GM12872 (cell line): Measurements from ENCODE around the gene FHDC1.

Experiments used
- CTCF ChIP-seq: IDR thresholded peaks from 3 replicates; pipeline ENCODE4 v1.5.1; 2011; ENCODE audit warnings: low read depth, mild to moderate bottlenecking, low read length, moderate library complexity; ENCODE audit not compliant: insufficient read depth

The FHDC1 gene

GRCh38 chr4:153001626-153002025, 65.5 kb downstream of the FHDC1 start:
- TF ChIP-seq CTCF: no peak

GRCh38 chr4:153002110-153002509, 66.0 kb downstream of the FHDC1 start:
- no peak for TF ChIP-seq CTCF

- no peak for TF ChIP-seq CTCF
Measured at GRCh38 chr4:153004081-153004850, 68.1 kb downstream of the FHDC1 start.

GRCh38 chr4:153005899-153006381, 69.8 kb downstream of the FHDC1 start:
- TF ChIP-seq CTCF: no peak

- no peak for TF ChIP-seq CTCF
Measured at GRCh38 chr4:153008578-153009199, 72.6 kb downstream of the FHDC1 start.

- TF ChIP-seq CTCF: no peak
Measured at GRCh38 chr4:153010146-153010545, 74.0 kb downstream of the FHDC1 start.

- TF ChIP-seq CTCF: no peak
Measured at GRCh38 chr4:153013202-153013977, 77.3 kb downstream of the FHDC1 start.
